H9 (cell line): ENCODE results near the gene GALR2. TPM values are rescaled to one million over a fixed set of nuclear protein-coding genes. Genes with fewer than 3 reads are reported as not detected.
"Not testable (repeated sequence)": the region's sequence is repeated elsewhere in the genome, so short reads cannot be mapped to it uniquely, and the experiment has no call there.

ENCODE experiments used
- DNase-seq: peaks from one replicate; pipeline ENCODE4 v3.0.0-alpha.2; 2017
- H2AFZ ChIP-seq: one replicate; pipeline ENCODE4 v1.6.1; 2013; ENCODE audit warnings: mild to moderate bottlenecking, low read length, control low read depth, moderate library complexity
- H2AK5ac ChIP-seq: 2 replicates; pipeline ENCODE4 v1.6.1; 2013; ENCODE audit warnings: low read length, control low read depth, mixed read lengths; ENCODE audit not compliant: insufficient read length
- H2BK120ac ChIP-seq: one replicate; pipeline ENCODE4 v1.6.1; 2013; ENCODE audit warnings: low read depth, mild to moderate bottlenecking, low read length, control low read depth, inconsistent platforms; ENCODE audit not compliant: poor library complexity, severe bottlenecking
- H2BK12ac ChIP-seq: 2 replicates; pipeline ENCODE4 v1.6.1; 2013; ENCODE audit warnings: low read length, control low read depth, mixed read lengths, low read depth; ENCODE audit not compliant: insufficient read length
- H2BK15ac ChIP-seq: 2 replicates; pipeline ENCODE4 v1.6.1; 2013; ENCODE audit warnings: low read depth, low read length, control low read depth
- H2BK20ac ChIP-seq: one replicate; pipeline ENCODE4 v1.6.1; 2013; ENCODE audit warnings: low read depth, mild to moderate bottlenecking, low read length, control low read depth, inconsistent platforms; ENCODE audit not compliant: poor library complexity, severe bottlenecking
- H2BK5ac ChIP-seq: 2 replicates; pipeline ENCODE4 v1.6.1; 2013; ENCODE audit warnings: low read length, control low read depth, mixed read lengths; ENCODE audit not compliant: insufficient read length
- H3K14ac ChIP-seq: 2 replicates; pipeline ENCODE4 v1.6.1; 2013; ENCODE audit warnings: low read length, control low read depth; ENCODE audit not compliant: insufficient read depth
- H3K18ac ChIP-seq: 2 replicates; pipeline ENCODE4 v1.6.1; 2013; ENCODE audit warnings: low read depth, mild to moderate bottlenecking, mixed read lengths, low read length, control low read depth; ENCODE audit not compliant: insufficient read length
- H3K23ac ChIP-seq: 2 replicates; pipeline ENCODE4 v1.6.1; 2013; ENCODE audit warnings: low read length, control low read depth, mixed read lengths, low read depth; ENCODE audit not compliant: insufficient read length
- H3K23me2 ChIP-seq: 2 replicates; pipeline ENCODE4 v1.6.1; 2013; ENCODE audit warnings: low read depth, mild to moderate bottlenecking, mixed read lengths, low read length, control low read depth; ENCODE audit not compliant: insufficient read length, poor library complexity, severe bottlenecking
- H3K27ac ChIP-seq: 2 replicates; pipeline ENCODE4 v1.5.1; 2013; ENCODE audit warnings: low read length, control low read depth, mixed read lengths, low read depth; ENCODE audit not compliant: insufficient read length
- H3K27me3 ChIP-seq: 2 replicates; pipeline ENCODE4 v1.6.1; 2013; ENCODE audit warnings: low read length, control low read depth, inconsistent platforms; ENCODE audit not compliant: insufficient read depth
- H3K4ac ChIP-seq: 2 replicates; pipeline ENCODE4 v1.6.1; 2013; ENCODE audit warnings: low read depth, mild to moderate bottlenecking, control low read depth, inconsistent platforms, low read length, moderate library complexity
- H3K4me1 ChIP-seq: 2 replicates; pipeline ENCODE4 v1.6.1; 2013; ENCODE audit warnings: low read length, control low read depth, inconsistent platforms; ENCODE audit not compliant: insufficient read depth
- H3K4me2 ChIP-seq: 2 replicates; pipeline ENCODE4 v1.6.1; 2013; ENCODE audit warnings: low read length, control low read depth, mixed read lengths; ENCODE audit not compliant: insufficient read length, insufficient read depth
- H3K56ac ChIP-seq: 2 replicates; pipeline ENCODE4 v1.6.1; 2013; ENCODE audit warnings: low read depth, mild to moderate bottlenecking, mixed read lengths, low read length, control low read depth; ENCODE audit not compliant: insufficient read length
- H3K79me1 ChIP-seq: 2 replicates; pipeline ENCODE4 v1.6.1; 2013; ENCODE audit warnings: low read depth, mild to moderate bottlenecking, moderate library complexity, low read length, control low read depth, inconsistent platforms; ENCODE audit not compliant: insufficient read depth, poor library complexity, severe bottlenecking
- H3K79me2 ChIP-seq: 2 replicates; pipeline ENCODE4 v1.6.1; 2013; ENCODE audit warnings: low read length, control low read depth, inconsistent platforms; ENCODE audit not compliant: insufficient read depth
- H3K9ac ChIP-seq: 2 replicates; pipeline ENCODE4 v1.6.1; 2013; ENCODE audit warnings: low read length, control low read depth, mixed read lengths; ENCODE audit not compliant: insufficient read length; ENCODE audit errors: extremely low read depth
- H3K9me3 ChIP-seq: one replicate; pipeline ENCODE4 v1.6.1; 2013; ENCODE audit warnings: low read depth, low read length, inconsistent platforms; ENCODE audit not compliant: control insufficient read depth
- H3T11ph ChIP-seq: one replicate; pipeline ENCODE4 v1.6.1; 2013; ENCODE audit warnings: mild to moderate bottlenecking, low read length, control low read depth, inconsistent platforms
- H4K20me1 ChIP-seq: one replicate; pipeline ENCODE4 v1.6.1; 2013; ENCODE audit not compliant: control insufficient read depth, insufficient read length, insufficient read depth
- H4K5ac ChIP-seq: 2 replicates; pipeline ENCODE4 v1.6.1; 2013; ENCODE audit warnings: low read depth, mild to moderate bottlenecking, mixed read lengths, low read length, control low read depth; ENCODE audit not compliant: insufficient read length
- H4K8ac ChIP-seq: replicated peaks from 2 replicates; pipeline ENCODE4 v1.6.1; 2013; ENCODE audit warnings: low read length, control low read depth, mixed read lengths, low read depth; ENCODE audit not compliant: insufficient read length
- H4K91ac ChIP-seq: 2 replicates; pipeline ENCODE4 v1.6.1; 2013; ENCODE audit warnings: low read depth, mild to moderate bottlenecking, moderate library complexity, mixed read lengths, low read length, control low read depth; ENCODE audit not compliant: insufficient read length
- H3K27ac Mint-ChIP-seq, 3 experiments: 2 replicates in 2 of 3; 3 replicates in 1 of 3; pipeline ENCODE4 v1.8.0; 2020 to 2021; ENCODE audit warnings: mixed read lengths in 3 of 3, mild to moderate bottlenecking in 1 of 3, moderate library complexity in 1 of 3
- H3K27me3 Mint-ChIP-seq: 2 replicates; pipeline ENCODE4 v1.8.0; 2021; ENCODE audit warnings: low read depth, mild to moderate bottlenecking, moderate library complexity, mixed read lengths
- H3K36me3 Mint-ChIP-seq, 3 experiments: 2 replicates in 2 of 3; 3 replicates in 1 of 3; pipeline ENCODE4 v1.8.0; 2020 to 2021; ENCODE audit warnings: low read depth in 3 of 3, mixed read lengths in 3 of 3; ENCODE audit not compliant: insufficient read depth in 1 of 3
- H3K4me1 Mint-ChIP-seq, 2 experiments: 2 replicates each; pipeline ENCODE4 v1.8.0; 2020; ENCODE audit warnings: mixed read lengths in 2 of 2
- H3K4me3 Mint-ChIP-seq, 2 experiments: 2 replicates in 1 of 2; 3 replicates in 1 of 2; pipeline ENCODE4 v1.8.0; 2020 to 2021; ENCODE audit warnings: mild to moderate bottlenecking in 2 of 2, mixed read lengths in 2 of 2, moderate library complexity in 1 of 2
- H3K9me3 Mint-ChIP-seq, 2 experiments: 2 replicates in 1 of 2; 3 replicates in 1 of 2; pipeline ENCODE4 v1.8.0; 2020; ENCODE audit warnings: mild to moderate bottlenecking in 2 of 2, mixed read lengths in 2 of 2, moderate library complexity in 1 of 2
- CTCF ChIP-seq: fragments of 200-600 bp; sonication (generic); conservative IDR thresholded peaks from 3 replicates; pipeline ENCODE4 v1.8.0; 2021; ENCODE audit warnings: antibody characterized with exemption, mild to moderate bottlenecking
- WGBS: extraction: QIAGEN DNeasy Blood & Tissue Kit; methylation state at CpG from one replicate; pipeline ENCODE4 v1.1.7; 2013; ENCODE audit warnings: missing lambda C conversion rate, low lambda C conversion rate, mixed read lengths; ENCODE audit not compliant: insufficient read length; ENCODE audit errors: extremely low coverage; 5-methylcytosine and 5-hydroxymethylcytosine counted together
- total RNA-seq: library from RNA; stranded (reverse); gene quantifications from 2 replicates; pipeline ENCODE4 v1.2.1, GENCODE V29; 2021

The GALR2 gene
- total RNA-seq, 1 experiment from 2014 or later, result 0.81 TPM

DNA sequence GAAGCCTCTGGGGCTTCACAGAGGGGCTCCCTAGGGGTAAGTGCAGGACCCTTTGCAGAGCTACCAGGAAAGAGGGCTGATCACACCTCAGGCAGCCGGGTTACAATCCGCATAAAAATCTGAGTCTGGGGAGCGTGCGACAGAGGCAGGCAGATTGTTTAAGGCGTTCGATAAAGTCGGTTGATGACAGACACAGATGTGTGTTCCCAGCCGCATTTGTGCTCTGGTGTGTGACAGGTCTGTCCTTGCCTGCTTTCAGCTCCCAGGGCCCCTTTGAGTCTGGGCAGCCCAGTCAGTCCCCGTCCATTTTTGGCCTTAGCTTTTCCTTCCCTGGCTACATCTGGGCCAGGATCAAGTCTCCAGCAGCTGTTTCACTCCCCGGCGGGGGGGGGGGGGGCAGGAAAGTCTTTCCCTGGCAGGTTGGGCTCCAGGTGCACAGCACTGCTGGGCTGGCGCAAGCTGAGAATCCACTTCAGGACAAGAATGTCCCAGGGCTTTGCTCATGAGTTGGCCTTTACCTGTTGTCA, 3.1 kb downstream of the GALR2 start:
- Histone ChIP-seq H3K79me1 (no peaks in the 10 kb centered on the region), H4K91ac (no peak overlapping the region), H2BK120ac (no peak overlapping the region), H3K9ac (no peak overlapping the region), H2AK5ac (no peak overlapping the region), H3K27ac (no peak overlapping the region), H2BK12ac (no peak overlapping the region), H3K56ac (no peak overlapping the region), H3K23ac (no peak overlapping the region), H4K8ac (no peak overlapping the region), H2BK5ac (no peak overlapping the region), H3K27me3 (peaks cover 58% of the 10 kb centered on the region), H4K5ac (no peak overlapping the region), H2BK15ac (no peak overlapping the region), H3K9me3 (no peaks in the 10 kb centered on the region), H2AFZ (no peak overlapping the region), H3K14ac (no peak overlapping the region), H3K18ac (no peak overlapping the region), H3K79me2 (no peaks in the 10 kb centered on the region), H3K4ac (no peak overlapping the region), H2BK20ac (no peak overlapping the region), H3K4me2 (no peak overlapping the region), H3K23me2 (peaks cover 26% of the 10 kb centered on the region), H3K4me1 (peaks cover 8% of the 10 kb centered on the region; the same call in 1 of the 2 replicates), H4K20me1 (peaks cover 3% of the 10 kb centered on the region), H3T11ph (no peak overlapping the region)
- H3K9me3 Mint-ChIP-seq, result peaks cover 0 to 3% of the 10 kb centered on the region in 2 experiments; a peak in 2 of 5 replicates
- peaks cover 73% of the 10 kb centered on the region for H3K27me3 Mint-ChIP-seq
- no peak for TF ChIP-seq CTCF
- H3K4me3 Mint-ChIP-seq, result peak overlapping the region in 1 of 2 experiments; percentile 54; a peak in 1 of 5 replicates
- DNase-seq, result peak; percentile 39
- H3K36me3 Mint-ChIP-seq, result peaks cover 0 to 7% (median 0%) of the 10 kb centered on the region in 3 experiments; a peak in 2 of 7 replicates
- no CpG with 5 or more reads among the region's 12 CpGs for WGBS
- H3K4me1 Mint-ChIP-seq, result peaks cover 49 to 58% of the 10 kb centered on the region in 2 experiments
- H3K27ac Mint-ChIP-seq, result no peak overlapping the region

GRCh38 chr17:76078370-76078769, 3.8 kb downstream of the GALR2 start:
- H4K8ac ChIP-seq, H4K91ac ChIP-seq, H3K4me1 ChIP-seq, H3K56ac ChIP-seq, H3K23ac ChIP-seq, H3K9ac ChIP-seq, H3K79me1 ChIP-seq, H2BK5ac ChIP-seq, H2AFZ ChIP-seq, H4K20me1 ChIP-seq, H3K9me3 Mint-ChIP-seq, H2BK15ac ChIP-seq, H3K4ac ChIP-seq, H3K27ac ChIP-seq, H3K4me2 ChIP-seq, H2AK5ac ChIP-seq, H3K79me2 ChIP-seq, H2BK20ac ChIP-seq, H3K27ac Mint-ChIP-seq, H3K14ac ChIP-seq, H2BK12ac ChIP-seq, H3K4me3 Mint-ChIP-seq, H4K5ac ChIP-seq, H2BK120ac ChIP-seq, H3K18ac ChIP-seq, H3T11ph ChIP-seq, H3K9me3 ChIP-seq, DNase-seq: not testable (repeated sequence)
- H3K27me3 ChIP-seq, result peaks cover 58% of the 10 kb centered on the region
- no CpG with 5 or more reads among the region's 5 CpGs for WGBS
- H3K23me2 ChIP-seq, result peaks cover 23% of the 10 kb centered on the region
- H3K4me1 Mint-ChIP-seq, result peaks cover 47 to 58% of the 10 kb centered on the region in 2 experiments
- peaks cover 0 to 12% (median 0%) of the 10 kb centered on the region in 3 experiments; a peak in 2 of 7 replicates for H3K36me3 Mint-ChIP-seq
- H3K27me3 Mint-ChIP-seq, result peaks cover 71% of the 10 kb centered on the region
